ENCODE data around the gene RACGAP1.

The RACGAP1 gene

GRCh38 chr12:49979791-49980190 lies 45.5 kb downstream of the RACGAP1 start:
- ATAC-seq (ENCODE audit: low read depth) (no peak), DNase-seq (ENCODE audit: low spot score in 2 of 2) (no peak)
- no peaks in the 10 kb centered on the region for H3K27me3 Mint-ChIP-seq
- no peaks in the 10 kb centered on the region for H3K36me3 Mint-ChIP-seq
- H3K4me1 Mint-ChIP-seq = no peaks in the 10 kb centered on the region
- H3K27ac Mint-ChIP-seq = no peak overlapping the region
- no peak overlapping the region for H3K4me3 Mint-ChIP-seq
- H3K9me3 Mint-ChIP-seq = no peaks in the 10 kb centered on the region

GRCh38 chr12:49979016-49979586 lies 46.2 kb downstream of the RACGAP1 start:
- H3K27me3 Mint-ChIP-seq = no peaks in the 10 kb centered on the region
- H3K36me3 Mint-ChIP-seq = no peaks in the 10 kb centered on the region
- H3K4me1 Mint-ChIP-seq = no peaks in the 10 kb centered on the region
- ATAC-seq (ENCODE audit: low read depth) (no peak), DNase-seq (ENCODE audit: low spot score in 2 of 2) (no peak)
- no peaks in the 10 kb centered on the region for H3K9me3 Mint-ChIP-seq
- no peak overlapping the region for H3K27ac Mint-ChIP-seq
- H3K4me3 Mint-ChIP-seq = no peak overlapping the region

- Mint-ChIP-seq H3K4me1 (no peaks in the 10 kb centered on the region), H3K36me3 (no peaks in the 10 kb centered on the region), H3K27me3 (no peaks in the 10 kb centered on the region), H3K4me3 (no peak overlapping the region), H3K9me3 (no peaks in the 10 kb centered on the region), H3K27ac (no peak overlapping the region)
- DNase-seq (ENCODE audit: low spot score in 2 of 2) (no peak), ATAC-seq (ENCODE audit: low read depth) (no peak)
These were observed 47.2 kb downstream of the RACGAP1 start for GRCh38 chr12:49978125-49978524.

DNA sequence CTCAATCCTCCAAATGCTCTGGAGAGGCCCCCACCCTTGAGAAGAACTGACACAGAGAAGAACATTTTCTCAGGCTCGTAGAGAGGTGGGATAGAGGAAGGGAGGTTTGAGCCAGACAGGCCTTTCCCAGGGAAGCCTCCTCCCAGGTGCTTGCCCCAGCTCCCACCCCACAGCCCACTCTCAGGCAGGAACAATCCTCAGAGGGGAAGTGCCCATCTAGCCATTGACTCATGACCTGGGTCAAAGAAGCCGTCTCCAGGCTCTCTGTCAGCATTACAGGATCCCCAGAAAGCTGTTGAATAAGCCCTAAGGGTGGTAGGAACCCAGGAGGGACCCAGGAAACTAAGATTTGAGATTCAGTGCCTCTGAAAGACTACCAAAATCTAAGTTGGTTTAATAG lies 48.7 kb downstream of the RACGAP1 start:
- DNase-seq (ENCODE audit: low spot score in 2 of 2) (no peak), ATAC-seq (ENCODE audit: low read depth) (no peak)
- Mint-ChIP-seq H3K27me3 (no peaks in the 10 kb centered on the region), H3K4me3 (no peak overlapping the region), H3K36me3 (no peaks in the 10 kb centered on the region), H3K9me3 (no peaks in the 10 kb centered on the region), H3K27ac (no peak overlapping the region), H3K4me1 (no peaks in the 10 kb centered on the region)

GRCh38 chr12:49975318-49975761 lies 50.0 kb downstream of the RACGAP1 start:
- Mint-ChIP-seq H3K4me1 (no peaks in the 10 kb centered on the region), H3K4me3 (no peak overlapping the region), H3K9me3 (no peaks in the 10 kb centered on the region), H3K27ac (no peak overlapping the region), H3K27me3 (no peaks in the 10 kb centered on the region), H3K36me3 (no peaks in the 10 kb centered on the region)
- ATAC-seq (ENCODE audit: low read depth) = no peak
- no peak for DNase-seq (ENCODE audit: low spot score in 2 of 2)

GRCh38 chr12:49974677-49975317 lies 50.5 kb downstream of the RACGAP1 start:
- H3K4me1 Mint-ChIP-seq = no peaks in the 10 kb centered on the region
- ATAC-seq (ENCODE audit: low read depth) (no peak), DNase-seq (ENCODE audit: low spot score in 2 of 2) (no peak)
- H3K27ac Mint-ChIP-seq = no peak overlapping the region
- H3K9me3 Mint-ChIP-seq = no peaks in the 10 kb centered on the region
- H3K27me3 Mint-ChIP-seq = no peaks in the 10 kb centered on the region
- no peak overlapping the region for H3K4me3 Mint-ChIP-seq
- H3K36me3 Mint-ChIP-seq = no peaks in the 10 kb centered on the region

GRCh38 chr12:49974231-49974675 lies 51.0 kb downstream of the RACGAP1 start:
- no peak for DNase-seq (ENCODE audit: low spot score in 2 of 2)
- no peaks in the 10 kb centered on the region for H3K27me3 Mint-ChIP-seq
- no peak overlapping the region for H3K27ac Mint-ChIP-seq
- no peaks in the 10 kb centered on the region for H3K9me3 Mint-ChIP-seq
- no peaks in the 10 kb centered on the region for H3K4me1 Mint-ChIP-seq
- H3K36me3 Mint-ChIP-seq = no peaks in the 10 kb centered on the region
- no peak for ATAC-seq (ENCODE audit: low read depth)
- H3K4me3 Mint-ChIP-seq = no peak overlapping the region

DNA sequence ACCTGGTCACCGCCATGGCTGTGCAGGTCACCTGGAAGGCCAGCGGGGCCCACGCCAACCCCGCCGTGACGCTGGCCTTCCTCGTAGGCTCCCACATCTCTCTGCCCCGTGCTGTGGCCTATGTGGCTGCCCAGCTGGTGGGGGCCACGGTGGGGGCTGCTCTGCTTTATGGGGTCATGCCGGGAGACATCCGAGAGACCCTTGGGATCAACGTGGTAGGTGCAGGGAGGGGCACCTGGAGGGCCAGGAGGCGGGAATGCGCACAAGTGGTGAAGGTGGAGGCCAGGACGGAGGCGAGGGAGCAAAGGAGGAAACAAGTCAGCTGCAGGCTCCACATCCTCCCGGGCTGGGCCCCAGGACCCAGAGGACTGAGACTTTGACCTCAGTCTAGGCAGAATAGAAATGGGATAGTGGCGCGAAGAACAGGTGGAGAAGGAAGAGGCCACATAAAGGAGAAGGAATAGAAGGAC lies 51.9 kb downstream of the RACGAP1 start:
- H3K36me3 Mint-ChIP-seq = no peaks in the 10 kb centered on the region
- no peaks in the 10 kb centered on the region for H3K4me1 Mint-ChIP-seq
- DNase-seq (ENCODE audit: low spot score in 2 of 2) (no peak), ATAC-seq (ENCODE audit: low read depth) (no peak)
- peaks cover 2% of the 10 kb centered on the region for H3K27me3 Mint-ChIP-seq
- H3K27ac Mint-ChIP-seq = no peak overlapping the region
- no peaks in the 10 kb centered on the region for H3K9me3 Mint-ChIP-seq
- H3K4me3 Mint-ChIP-seq = no peak overlapping the region

- ATAC-seq (ENCODE audit: low read depth) = no peak
- no peaks in the 10 kb centered on the region for H3K36me3 Mint-ChIP-seq
- no peak for DNase-seq (ENCODE audit: low spot score in 2 of 2)
- H3K27ac Mint-ChIP-seq = no peak within 1 kb of the TSS
- H3K4me3 Mint-ChIP-seq = no peak within 1 kb of the TSS
- no peaks in the 10 kb centered on the region for H3K4me1 Mint-ChIP-seq
- peaks cover 2% of the 10 kb centered on the region for H3K27me3 Mint-ChIP-seq
- H3K9me3 Mint-ChIP-seq = no peaks in the 10 kb centered on the region
These were observed 52.5 kb downstream of the RACGAP1 start, which contains the start of gene AQP6 for GRCh38 chr12:49972641-49973360. TSS of gene AQP6 (plus strand) at chr12:49972947. CDS start at chr12:49973174, 227 bp downstream.

DNA sequence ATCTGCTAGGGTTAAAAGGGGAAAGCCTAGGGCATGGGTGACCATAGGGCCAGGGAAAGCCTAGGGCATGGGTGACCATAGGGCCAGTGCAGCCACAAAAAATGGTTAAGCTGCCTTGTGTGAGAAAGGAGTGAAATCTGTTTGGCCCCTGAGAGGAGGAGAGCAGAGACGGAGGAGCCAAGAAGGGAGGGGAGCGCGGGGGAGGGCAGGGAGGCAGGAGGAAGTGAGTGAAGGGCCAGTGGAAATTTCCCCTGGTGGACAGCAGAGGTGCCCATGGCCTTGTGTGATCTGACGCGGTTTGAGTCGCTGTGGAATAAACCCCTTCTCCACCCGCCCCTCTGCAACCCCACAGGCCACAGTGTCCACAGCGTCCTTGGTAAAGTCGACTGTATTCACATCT lies 53.2 kb downstream of the RACGAP1 start:
- no peak overlapping the region for H3K27ac Mint-ChIP-seq
- no peaks in the 10 kb centered on the region for H3K9me3 Mint-ChIP-seq
- ATAC-seq (ENCODE audit: low read depth) = no peak
- H3K36me3 Mint-ChIP-seq = no peaks in the 10 kb centered on the region
- H3K27me3 Mint-ChIP-seq = peaks cover 2% of the 10 kb centered on the region
- H3K4me1 Mint-ChIP-seq = peaks cover 2% of the 10 kb centered on the region
- no peak overlapping the region for H3K4me3 Mint-ChIP-seq
- DNase-seq (ENCODE audit: low spot score in 2 of 2) = no peak

GRCh38 chr12:49971141-49971540 lies 54.2 kb downstream of the RACGAP1 start:
- peaks cover 5% of the 10 kb centered on the region for H3K27me3 Mint-ChIP-seq
- no peaks in the 10 kb centered on the region for H3K36me3 Mint-ChIP-seq
- no peak overlapping the region for H3K4me3 Mint-ChIP-seq
- H3K27ac Mint-ChIP-seq = no peak overlapping the region
- peaks cover 4% of the 10 kb centered on the region for H3K4me1 Mint-ChIP-seq
- no peak for DNase-seq (ENCODE audit: low spot score in 2 of 2)
- ATAC-seq (ENCODE audit: low read depth) = no peak
- H3K9me3 Mint-ChIP-seq = no peaks in the 10 kb centered on the region

GRCh38 chr12:49970658-49971057 lies 54.6 kb downstream of the RACGAP1 start:
- no peak overlapping the region for H3K27ac Mint-ChIP-seq
- peaks cover 4% of the 10 kb centered on the region for H3K4me1 Mint-ChIP-seq
- DNase-seq (ENCODE audit: low spot score in 2 of 2) (no peak), ATAC-seq (ENCODE audit: low read depth) (no peak)
- H3K27me3 Mint-ChIP-seq = peaks cover 6% of the 10 kb centered on the region
- no peaks in the 10 kb centered on the region for H3K36me3 Mint-ChIP-seq
- H3K9me3 Mint-ChIP-seq = no peaks in the 10 kb centered on the region
- H3K4me3 Mint-ChIP-seq = no peak overlapping the region

DNA sequence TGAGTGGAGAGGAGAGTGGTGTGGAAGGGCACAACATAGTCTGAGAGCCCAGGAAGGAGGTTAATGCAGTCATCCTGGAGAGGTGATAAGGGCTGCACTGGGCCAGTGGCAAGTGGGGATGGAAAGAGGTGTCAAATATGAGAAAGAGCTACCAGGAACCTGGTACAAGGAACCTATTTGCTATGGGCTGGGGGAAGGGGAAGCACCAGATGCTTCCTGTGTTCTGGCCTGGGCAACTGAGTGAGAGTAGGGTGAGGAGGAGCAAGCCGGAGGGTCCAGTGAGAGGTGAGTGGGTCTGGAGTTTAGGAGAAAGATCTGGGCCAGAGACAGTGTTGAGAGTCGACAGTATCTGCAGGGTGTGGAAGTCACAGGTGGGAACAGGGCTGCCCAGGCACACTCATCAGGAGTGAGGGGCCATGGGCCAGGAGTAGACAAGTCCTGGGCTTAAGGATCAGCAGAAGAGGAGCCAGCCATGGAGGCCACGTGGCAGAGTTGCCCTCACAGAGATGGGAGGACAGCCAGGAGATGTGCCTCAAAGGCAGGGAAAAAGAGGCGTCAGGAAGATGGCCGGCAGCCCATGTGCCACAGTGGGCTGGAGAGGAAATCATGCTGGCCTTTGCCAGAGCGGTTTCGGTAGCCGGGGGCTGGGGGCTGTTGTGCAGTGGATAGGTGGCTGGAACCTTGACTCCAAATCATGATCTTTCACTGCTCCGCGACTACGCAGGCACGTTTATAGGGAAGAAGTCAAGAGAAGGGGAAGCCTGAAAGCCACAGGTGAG lies 55.5 kb downstream of the RACGAP1 start:
- Mint-ChIP-seq H3K4me1 (peaks cover 4% of the 10 kb centered on the region), H3K9me3 (no peaks in the 10 kb centered on the region), H3K27me3 (peaks cover 8% of the 10 kb centered on the region), H3K4me3 (no peak overlapping the region), H3K27ac (no peak overlapping the region), H3K36me3 (no peaks in the 10 kb centered on the region)
- DNase-seq (ENCODE audit: low spot score in 2 of 2) (no peak), ATAC-seq (ENCODE audit: low read depth) (no peak)

DNA sequence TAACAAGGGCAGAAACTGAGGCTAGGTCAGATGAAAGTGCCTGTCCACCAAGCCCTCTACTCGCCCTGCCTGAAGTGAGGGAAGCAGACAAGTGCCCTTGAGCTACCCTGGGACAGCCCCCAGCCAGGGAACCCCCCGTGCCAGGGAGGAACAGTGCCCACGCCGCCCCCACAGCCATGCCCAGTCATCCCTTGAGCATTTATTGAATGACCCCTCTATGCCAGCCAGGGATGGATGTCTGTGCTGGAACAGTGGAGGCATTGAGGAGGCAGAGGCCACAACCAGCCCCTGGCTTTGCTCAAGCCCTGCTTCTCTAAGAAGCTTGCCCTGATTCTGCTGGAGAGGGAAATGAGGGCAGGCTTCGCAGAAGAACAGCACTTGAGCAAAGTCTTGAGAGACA lies 56.3 kb downstream of the RACGAP1 start:
- H3K36me3 Mint-ChIP-seq = no peaks in the 10 kb centered on the region
- no peak for DNase-seq (ENCODE audit: low spot score in 2 of 2)
- H3K4me1 Mint-ChIP-seq = peaks cover 4% of the 10 kb centered on the region
- no peak overlapping the region for H3K4me3 Mint-ChIP-seq
- H3K27me3 Mint-ChIP-seq = peaks cover 13% of the 10 kb centered on the region
- no peak for ATAC-seq (ENCODE audit: low read depth)
- no peaks in the 10 kb centered on the region for H3K9me3 Mint-ChIP-seq
- H3K27ac Mint-ChIP-seq = no peak overlapping the region

All from memory B cell (primary cell).